Neural progenitor cell (in vitro differentiated cells): ENCODE results near the gene BIRC5.

Source experiments
- EZH2phosphoT487 ChIP-seq: fragments of 200-600 bp; sonication (generic); IDR thresholded peaks from 2 replicates; pipeline ENCODE4 v1.6.1; 2017; ENCODE audit warnings: antibody characterized with exemption
- TF ChIP-seq, protein P1 (sequence below): fragments of 200-600 bp; sonication (generic); IDR thresholded peaks from 2 replicates; pipeline ENCODE4 v1.5.1; 2017; ENCODE audit warnings: antibody characterized with exemption, mild to moderate bottlenecking

DNA sequence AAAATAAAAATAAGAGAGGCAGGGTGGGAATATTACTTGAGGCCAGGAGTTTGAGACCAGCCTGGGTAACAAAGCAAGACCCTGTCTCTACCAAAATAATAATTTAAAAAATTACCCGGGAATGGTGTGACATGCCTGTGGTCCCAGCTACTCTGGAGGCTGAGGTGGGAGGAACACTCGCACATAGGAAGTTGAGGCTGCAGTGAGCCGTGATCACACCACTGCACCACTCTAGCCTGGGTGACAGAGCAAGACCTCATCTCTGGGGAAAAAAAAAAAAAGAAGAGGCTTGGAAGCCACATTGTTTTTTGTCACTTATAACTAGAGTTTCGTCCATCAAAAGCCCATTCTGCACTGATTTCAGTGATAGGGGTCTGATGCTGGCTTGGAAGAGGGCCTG, 14.1 kb downstream of the BIRC5 start:
- TF ChIP-seq, protein P1, sequence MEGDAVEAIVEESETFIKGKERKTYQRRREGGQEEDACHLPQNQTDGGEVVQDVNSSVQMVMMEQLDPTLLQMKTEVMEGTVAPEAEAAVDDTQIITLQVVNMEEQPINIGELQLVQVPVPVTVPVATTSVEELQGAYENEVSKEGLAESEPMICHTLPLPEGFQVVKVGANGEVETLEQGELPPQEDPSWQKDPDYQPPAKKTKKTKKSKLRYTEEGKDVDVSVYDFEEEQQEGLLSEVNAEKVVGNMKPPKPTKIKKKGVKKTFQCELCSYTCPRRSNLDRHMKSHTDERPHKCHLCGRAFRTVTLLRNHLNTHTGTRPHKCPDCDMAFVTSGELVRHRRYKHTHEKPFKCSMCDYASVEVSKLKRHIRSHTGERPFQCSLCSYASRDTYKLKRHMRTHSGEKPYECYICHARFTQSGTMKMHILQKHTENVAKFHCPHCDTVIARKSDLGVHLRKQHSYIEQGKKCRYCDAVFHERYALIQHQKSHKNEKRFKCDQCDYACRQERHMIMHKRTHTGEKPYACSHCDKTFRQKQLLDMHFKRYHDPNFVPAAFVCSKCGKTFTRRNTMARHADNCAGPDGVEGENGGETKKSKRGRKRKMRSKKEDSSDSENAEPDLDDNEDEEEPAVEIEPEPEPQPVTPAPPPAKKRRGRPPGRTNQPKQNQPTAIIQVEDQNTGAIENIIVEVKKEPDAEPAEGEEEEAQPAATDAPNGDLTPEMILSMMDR = no peak
- TF ChIP-seq EZH2phosphoT487 = no peak
